Astrocyte (in vitro differentiated cells and primary cell): Measurements from ENCODE around the gene MYO3B. TPM values are rescaled to one million over a fixed set of nuclear protein-coding genes. Genes with fewer than 3 reads are reported as not detected.

Experiments
- DNase-seq: peaks from one replicate; pipeline ENCODE4 v3.0.0-alpha.2; 2010; ENCODE audit warnings: low read depth
- FAIRE-seq: peaks from 2 replicates; lab custom pipeline; 2011; peaks lifted over from hg19 to GRCh38; lab: Jason Lieb, UNC
- H2AFZ ChIP-seq: 2 replicates; pipeline ENCODE4 v1.6.0; 2012; ENCODE audit warnings: low read depth, low read length, inconsistent platforms
- H3K27ac ChIP-seq: 2 replicates; pipeline ENCODE4 v1.5.1; 2011; ENCODE audit warnings: low read depth, low read length, inconsistent platforms
- H3K27me3 ChIP-seq: 2 replicates; pipeline ENCODE4 v1.6.0; 2011; ENCODE audit warnings: low read length, inconsistent platforms; ENCODE audit not compliant: insufficient read depth
- H3K36me3 ChIP-seq: 2 replicates; pipeline ENCODE4 v1.5.1; 2011; ENCODE audit warnings: low read length, inconsistent platforms; ENCODE audit not compliant: insufficient read depth
- H3K4me1 ChIP-seq: 2 replicates; pipeline ENCODE4 v1.5.1; 2011; ENCODE audit warnings: low read length, inconsistent platforms; ENCODE audit not compliant: insufficient read depth
- H3K4me2 ChIP-seq: 2 replicates; pipeline ENCODE4 v1.6.0; 2012; ENCODE audit warnings: low read length, inconsistent platforms
- H3K4me3 ChIP-seq: 2 replicates; pipeline ENCODE4 v1.5.1; 2011; ENCODE audit warnings: low read depth, mild to moderate bottlenecking, low read length, inconsistent platforms; ENCODE audit not compliant: insufficient read depth
- H3K79me2 ChIP-seq: 2 replicates; pipeline ENCODE4 v1.6.0; 2012; ENCODE audit warnings: mild to moderate bottlenecking, low read length, inconsistent platforms; ENCODE audit not compliant: insufficient read depth
- H3K9ac ChIP-seq: 2 replicates; pipeline ENCODE4 v1.6.0; 2012; ENCODE audit warnings: mild to moderate bottlenecking, low read length, inconsistent platforms
- H3K9me3 ChIP-seq: 2 replicates; pipeline ENCODE4 v1.5.1; 2012; ENCODE audit warnings: low read depth, mild to moderate bottlenecking, low read length, inconsistent platforms; ENCODE audit not compliant: insufficient read depth
- H4K20me1 ChIP-seq: 2 replicates; pipeline ENCODE4 v1.6.0; 2012; ENCODE audit warnings: low read length, inconsistent platforms; ENCODE audit not compliant: insufficient read depth
- H3K27ac Mint-ChIP-seq: one replicate; pipeline ENCODE4 v1.8.0; 2021; ENCODE audit warnings: mild to moderate bottlenecking, mixed read lengths; ENCODE audit not compliant: unreplicated experiment
- H3K27me3 Mint-ChIP-seq: one replicate; pipeline ENCODE4 v1.8.0; 2021; ENCODE audit warnings: low read depth, mixed read lengths; ENCODE audit not compliant: unreplicated experiment
- H3K36me3 Mint-ChIP-seq: one replicate; pipeline ENCODE4 v1.8.0; 2021; ENCODE audit warnings: low read depth, mixed read lengths; ENCODE audit not compliant: unreplicated experiment
- H3K4me1 Mint-ChIP-seq: one replicate; pipeline ENCODE4 v1.8.0; 2021; ENCODE audit warnings: low read depth, mixed read lengths; ENCODE audit not compliant: unreplicated experiment
- H3K4me3 Mint-ChIP-seq: one replicate; pipeline ENCODE4 v1.8.0; 2021; ENCODE audit warnings: mild to moderate bottlenecking, moderate library complexity, mixed read lengths; ENCODE audit not compliant: unreplicated experiment
- H3K9me3 Mint-ChIP-seq: one replicate; pipeline ENCODE4 v1.8.0; 2021; ENCODE audit warnings: mild to moderate bottlenecking, mixed read lengths; ENCODE audit not compliant: unreplicated experiment
- EZH2 ChIP-seq: IDR thresholded peaks from 2 replicates; pipeline ENCODE4 v1.6.1; 2012; ENCODE audit warnings: mild to moderate bottlenecking, low read length, inconsistent platforms; ENCODE audit not compliant: insufficient read depth
- total RNA-seq: library from RNA; stranded (reverse); gene quantifications from 2 replicates; pipeline ENCODE4 v1.2.1, GENCODE V29; 2021
- TF ChIP-seq, protein P1 (sequence below): IDR thresholded peaks from 2 replicates; pipeline ENCODE4 v1.5.1; 2011; ENCODE audit warnings: low read depth, mild to moderate bottlenecking, inconsistent platforms, low read length, moderate library complexity; ENCODE audit not compliant: insufficient read depth

MYO3B gene
- total RNA-seq, 1 donor from 2014 or later: not detected

DNA sequence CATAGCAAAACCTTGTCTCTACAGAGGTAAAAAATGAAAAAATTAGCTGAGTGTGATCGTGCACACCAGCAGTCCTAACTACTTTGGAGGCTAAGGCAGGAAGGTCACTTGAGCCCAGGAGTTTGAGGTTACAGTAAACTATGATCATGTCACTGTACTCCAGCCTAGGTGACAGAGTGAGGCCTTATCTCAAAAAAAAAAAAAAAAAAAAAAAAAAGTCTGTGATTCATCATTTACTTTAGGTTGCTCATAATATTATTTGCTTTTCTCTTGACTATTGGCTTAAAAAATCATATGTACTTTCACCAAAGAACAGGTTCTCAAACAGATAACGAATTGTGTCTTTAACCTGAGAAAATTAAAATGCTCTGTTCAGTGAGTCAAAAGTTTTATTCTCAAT lies 129.1 kb downstream of the MYO3B start:
- H3K9ac ChIP-seq: no peak overlapping the region
- H3K4me3 ChIP-seq: no peak overlapping the region
- H3K9me3 ChIP-seq: no peaks in the 10 kb centered on the region
- H3K4me1 ChIP-seq: no peaks in the 10 kb centered on the region
- no peak overlapping the region for H2AFZ ChIP-seq
- H3K79me2 ChIP-seq: no peaks in the 10 kb centered on the region
- Mint-ChIP-seq H3K4me1 (peaks cover 13% of the 10 kb centered on the region), H3K9me3 (no peaks in the 10 kb centered on the region), H3K27me3 (no peaks in the 10 kb centered on the region), H3K27ac (no peak overlapping the region), H3K4me3 (no peak overlapping the region), H3K36me3 (no peaks in the 10 kb centered on the region)
- no peak overlapping the region for H3K4me2 ChIP-seq
- TF ChIP-seq EZH2: no peak
- TF ChIP-seq, protein P1, sequence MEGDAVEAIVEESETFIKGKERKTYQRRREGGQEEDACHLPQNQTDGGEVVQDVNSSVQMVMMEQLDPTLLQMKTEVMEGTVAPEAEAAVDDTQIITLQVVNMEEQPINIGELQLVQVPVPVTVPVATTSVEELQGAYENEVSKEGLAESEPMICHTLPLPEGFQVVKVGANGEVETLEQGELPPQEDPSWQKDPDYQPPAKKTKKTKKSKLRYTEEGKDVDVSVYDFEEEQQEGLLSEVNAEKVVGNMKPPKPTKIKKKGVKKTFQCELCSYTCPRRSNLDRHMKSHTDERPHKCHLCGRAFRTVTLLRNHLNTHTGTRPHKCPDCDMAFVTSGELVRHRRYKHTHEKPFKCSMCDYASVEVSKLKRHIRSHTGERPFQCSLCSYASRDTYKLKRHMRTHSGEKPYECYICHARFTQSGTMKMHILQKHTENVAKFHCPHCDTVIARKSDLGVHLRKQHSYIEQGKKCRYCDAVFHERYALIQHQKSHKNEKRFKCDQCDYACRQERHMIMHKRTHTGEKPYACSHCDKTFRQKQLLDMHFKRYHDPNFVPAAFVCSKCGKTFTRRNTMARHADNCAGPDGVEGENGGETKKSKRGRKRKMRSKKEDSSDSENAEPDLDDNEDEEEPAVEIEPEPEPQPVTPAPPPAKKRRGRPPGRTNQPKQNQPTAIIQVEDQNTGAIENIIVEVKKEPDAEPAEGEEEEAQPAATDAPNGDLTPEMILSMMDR: no peak
- DNase-seq (no peak), FAIRE-seq (no peak)
- no peaks in the 10 kb centered on the region for H3K36me3 ChIP-seq
- H4K20me1 ChIP-seq: no peaks in the 10 kb centered on the region
- H3K27ac ChIP-seq: no peak overlapping the region
- H3K27me3 ChIP-seq: no peaks in the 10 kb centered on the region

DNA sequence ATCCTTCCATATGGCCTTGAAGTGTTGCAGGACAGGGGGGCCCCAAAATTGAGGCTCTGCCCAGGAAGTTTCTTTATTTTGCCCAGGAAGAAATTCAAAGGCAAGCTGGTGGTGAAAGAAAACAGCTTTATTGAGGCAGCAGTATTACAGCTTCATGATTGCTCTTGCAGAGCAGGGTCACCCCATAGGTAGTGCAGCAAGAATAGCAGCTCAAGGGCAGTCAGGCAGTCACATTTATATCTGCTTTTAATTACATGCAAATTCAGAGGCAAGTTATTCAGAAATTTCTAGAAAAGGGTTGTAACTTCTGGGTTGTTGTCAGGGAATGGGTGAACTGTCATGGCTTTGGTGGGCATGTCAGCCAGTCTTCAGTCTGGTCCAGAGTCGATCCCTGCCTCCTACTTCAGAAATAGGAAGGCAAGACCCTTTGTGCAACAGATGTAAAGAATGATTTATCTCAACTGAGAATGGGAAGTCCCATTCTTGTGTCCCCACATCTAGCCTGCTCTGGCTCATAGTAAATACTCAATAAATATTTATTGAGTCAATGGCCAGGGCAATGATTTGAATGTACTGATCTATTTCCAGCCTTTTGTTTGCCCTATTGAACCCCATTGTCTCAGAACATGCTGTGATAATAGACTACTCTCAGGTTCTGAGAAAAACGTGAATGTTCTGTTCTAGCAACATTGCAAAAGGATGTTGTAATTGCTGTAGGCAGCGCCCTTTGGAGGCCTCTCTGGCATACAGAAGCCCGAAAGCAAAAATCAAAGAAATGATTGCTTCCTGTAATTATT lies 129.8 kb downstream of the MYO3B start:
- no peak overlapping the region for H2AFZ ChIP-seq
- no peak for DNase-seq
- no peak overlapping the region for H3K4me3 ChIP-seq
- no peaks in the 10 kb centered on the region for H3K9me3 Mint-ChIP-seq
- FAIRE-seq: no peak
- no peaks in the 10 kb centered on the region for H4K20me1 ChIP-seq
- H3K4me1 ChIP-seq: no peaks in the 10 kb centered on the region
- no peak overlapping the region for H3K27ac Mint-ChIP-seq
- no peaks in the 10 kb centered on the region for H3K36me3 ChIP-seq
- no peaks in the 10 kb centered on the region for H3K9me3 ChIP-seq
- H3K79me2 ChIP-seq: no peaks in the 10 kb centered on the region
- no peak overlapping the region for H3K4me2 ChIP-seq
- no peaks in the 10 kb centered on the region for H3K36me3 Mint-ChIP-seq
- peaks cover 20% of the 10 kb centered on the region for H3K4me1 Mint-ChIP-seq
- H3K27me3 Mint-ChIP-seq: no peaks in the 10 kb centered on the region
- H3K4me3 Mint-ChIP-seq: no peak overlapping the region
- no peak overlapping the region for H3K27ac ChIP-seq
- H3K9ac ChIP-seq: no peak overlapping the region
- TF ChIP-seq EZH2: no peak
- TF ChIP-seq, protein P1: no peak
- no peaks in the 10 kb centered on the region for H3K27me3 ChIP-seq

DNA sequence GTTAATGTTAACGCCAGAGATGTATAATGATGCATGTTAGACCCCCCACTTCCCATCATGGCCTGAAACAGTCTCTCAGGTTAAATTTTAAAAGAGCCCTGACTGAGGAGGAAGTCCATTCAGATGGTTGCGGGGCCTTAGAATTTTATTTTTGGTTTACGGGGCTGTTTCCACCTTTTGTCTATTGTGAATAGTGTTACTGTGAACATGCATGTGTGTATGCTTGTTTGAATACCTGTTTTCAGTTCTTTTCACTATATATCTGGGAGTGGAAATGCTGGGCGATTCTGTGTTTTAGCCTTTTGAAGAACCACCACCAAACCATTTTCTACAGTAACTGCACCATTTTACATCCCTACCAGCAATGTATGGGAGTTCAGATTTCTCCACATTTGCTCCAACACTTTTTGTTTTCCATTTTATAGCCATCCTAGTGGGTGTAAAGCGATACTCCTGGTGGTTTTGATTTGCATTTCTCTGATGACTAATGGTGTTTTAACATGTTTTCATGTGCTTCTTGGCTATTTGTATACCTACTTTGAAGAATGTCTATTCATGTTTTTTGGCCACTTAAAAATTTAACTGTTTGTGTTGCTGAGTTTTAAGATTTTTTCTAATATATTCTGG lies 133.0 kb downstream of the MYO3B start:
- H3K27me3 Mint-ChIP-seq: no peaks in the 10 kb centered on the region
- no peak overlapping the region for H3K4me3 Mint-ChIP-seq
- H3K36me3 ChIP-seq: no peaks in the 10 kb centered on the region
- no peaks in the 10 kb centered on the region for H3K27me3 ChIP-seq
- DNase-seq (no peak), FAIRE-seq (no peak)
- H3K4me2 ChIP-seq: no peak overlapping the region
- no peak overlapping the region for H3K9ac ChIP-seq
- H3K36me3 Mint-ChIP-seq: no peaks in the 10 kb centered on the region
- peaks cover 6% of the 10 kb centered on the region for H3K4me1 ChIP-seq
- no peak for TF ChIP-seq EZH2
- TF ChIP-seq, protein P1: no peak
- H3K4me3 ChIP-seq: no peak overlapping the region
- H3K27ac Mint-ChIP-seq: peak overlapping the region; percentile 50
- no peaks in the 10 kb centered on the region for H3K9me3 ChIP-seq
- H3K9me3 Mint-ChIP-seq: no peaks in the 10 kb centered on the region
- no peaks in the 10 kb centered on the region for H4K20me1 ChIP-seq
- peaks cover 40% of the 10 kb centered on the region for H3K4me1 Mint-ChIP-seq
- H3K27ac ChIP-seq: no peak overlapping the region
- no peaks in the 10 kb centered on the region for H3K79me2 ChIP-seq
- H2AFZ ChIP-seq: no peak overlapping the region
